Colonic mucosa (tissue), 4 donors: ENCODE data around the gene TET3. TPM values are rescaled to one million over a fixed set of nuclear protein-coding genes. Genes with fewer than 3 reads are reported as not detected.

Source experiments
- DNase-seq: peaks from one replicate; pipeline ENCODE4 v3.0.0-alpha.2; 2020
- H3K27ac ChIP-seq: fragments of 200-600 bp; one replicate; pipeline ENCODE4 v1.8.0; 2021
- H3K27me3 ChIP-seq: fragments of 200-600 bp; one replicate; pipeline ENCODE4 v1.8.0; 2021
- H3K36me3 ChIP-seq: fragments of 200-600 bp; one replicate; pipeline ENCODE4 v1.8.0; 2021
- H3K4me1 ChIP-seq: fragments of 200-600 bp; one replicate; pipeline ENCODE4 v1.8.0; 2021; ENCODE audit warnings: mild to moderate bottlenecking
- H3K4me3 ChIP-seq: fragments of 200-600 bp; one replicate; pipeline ENCODE4 v1.8.0; 2021
- H3K9ac ChIP-seq, 2 donors: one replicate each; pipeline ENCODE4 v1.7.0; 2013; ENCODE audit warnings: control low read depth in 2 of 2, low read depth in 2 of 2, low read length in 2 of 2
- H3K9me3 ChIP-seq: fragments of 200-600 bp; one replicate; pipeline ENCODE4 v1.8.0; 2021
- intact Hi-C: fragments of 100-400 bp; cut with DNase I; formaldehyde crosslinking; loops from one replicate; pipeline ENCODE4 v1.14.1; 2022
- total RNA-seq, 2 donors: library from RNA; stranded (reverse); fragmentation: NEBNext Ultra II Directional in 1 of 2; extraction: Animal tissue kit (Norgen Biotek cat#: 25700) in 1 of 2; gene quantifications; one replicate each; pipeline ENCODE4 v1.2.1, GENCODE V29; 2021
- TF ChIP-seq, protein P1 (sequence below): fragments of 200-600 bp; IDR thresholded peaks from one replicate; pipeline ENCODE4 v1.8.0; 2022; ENCODE audit warnings: antibody characterized with exemption, mild to moderate bottlenecking
- donor health status: healthy.
- donor health status: DM: no; HTN: no; CAD: no.
- donor health status: DM: no; HTN: no; CAD: no.

The TET3 gene
- total RNA-seq, 2 donors from 2014 or later, result 17.8 to 22.9 TPM

- H3K36me3 ChIP-seq, result no peaks in the 10 kb centered on the region
- TF ChIP-seq, protein P1, sequence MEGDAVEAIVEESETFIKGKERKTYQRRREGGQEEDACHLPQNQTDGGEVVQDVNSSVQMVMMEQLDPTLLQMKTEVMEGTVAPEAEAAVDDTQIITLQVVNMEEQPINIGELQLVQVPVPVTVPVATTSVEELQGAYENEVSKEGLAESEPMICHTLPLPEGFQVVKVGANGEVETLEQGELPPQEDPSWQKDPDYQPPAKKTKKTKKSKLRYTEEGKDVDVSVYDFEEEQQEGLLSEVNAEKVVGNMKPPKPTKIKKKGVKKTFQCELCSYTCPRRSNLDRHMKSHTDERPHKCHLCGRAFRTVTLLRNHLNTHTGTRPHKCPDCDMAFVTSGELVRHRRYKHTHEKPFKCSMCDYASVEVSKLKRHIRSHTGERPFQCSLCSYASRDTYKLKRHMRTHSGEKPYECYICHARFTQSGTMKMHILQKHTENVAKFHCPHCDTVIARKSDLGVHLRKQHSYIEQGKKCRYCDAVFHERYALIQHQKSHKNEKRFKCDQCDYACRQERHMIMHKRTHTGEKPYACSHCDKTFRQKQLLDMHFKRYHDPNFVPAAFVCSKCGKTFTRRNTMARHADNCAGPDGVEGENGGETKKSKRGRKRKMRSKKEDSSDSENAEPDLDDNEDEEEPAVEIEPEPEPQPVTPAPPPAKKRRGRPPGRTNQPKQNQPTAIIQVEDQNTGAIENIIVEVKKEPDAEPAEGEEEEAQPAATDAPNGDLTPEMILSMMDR, result no peak
- H3K4me3 ChIP-seq, result no peak overlapping the region
- no peaks in the 10 kb centered on the region for H3K4me1 ChIP-seq
- H3K9me3 ChIP-seq, result no peaks in the 10 kb centered on the region
- no peaks in the 10 kb centered on the region for H3K27me3 ChIP-seq
- DNase-seq, result no peak
- intact Hi-C loops, result no loop called here
- H3K9ac ChIP-seq, result no peak overlapping the region
- H3K27ac ChIP-seq, result no peak overlapping the region
Measured at GRCh38 chr2:73961823-73962615, 22.7 kb upstream of the TET3 start.

DNA sequence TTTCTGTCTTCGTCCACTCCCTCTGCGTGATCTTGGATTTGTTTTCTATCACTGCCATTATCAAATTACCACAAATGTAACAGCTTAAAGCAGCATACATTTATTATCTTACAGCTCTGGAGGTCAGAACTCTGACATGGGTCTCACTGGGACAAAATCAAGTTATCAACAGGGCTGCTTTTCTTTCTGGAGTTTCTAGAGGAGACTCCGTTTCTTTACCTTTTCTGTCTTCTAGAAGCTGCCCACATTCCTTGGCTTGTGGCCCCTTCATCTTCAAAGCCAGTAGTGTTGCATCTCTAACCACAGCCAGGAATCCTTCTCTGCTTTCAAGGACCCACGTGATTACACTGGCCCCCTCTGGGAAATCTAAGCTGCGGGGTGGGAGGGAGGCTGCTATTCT lies 21.9 kb upstream of the TET3 start:
- DNase-seq, result no peak
- TF ChIP-seq, protein P1, result no peak
- H3K9ac ChIP-seq, result no peak overlapping the region
- no peaks in the 10 kb centered on the region for H3K27me3 ChIP-seq
- H3K27ac ChIP-seq, result no peak overlapping the region
- no peaks in the 10 kb centered on the region for H3K9me3 ChIP-seq
- no peak overlapping the region for H3K4me3 ChIP-seq
- H3K36me3 ChIP-seq, result no peaks in the 10 kb centered on the region
- intact Hi-C loops, result no loop called here
- no peaks in the 10 kb centered on the region for H3K4me1 ChIP-seq

GRCh38 chr2:73963385-73964120 lies 21.2 kb upstream of the TET3 start:
- Histone ChIP-seq H3K4me1 (no peaks in the 10 kb centered on the region), H3K4me3 (no peak overlapping the region), H3K36me3 (no peaks in the 10 kb centered on the region), H3K9ac (no peak overlapping the region), H3K9me3 (no peaks in the 10 kb centered on the region), H3K27me3 (no peaks in the 10 kb centered on the region), H3K27ac (no peak overlapping the region)
- intact Hi-C loops, result no loop called here
- TF ChIP-seq, protein P1, result no peak
- no peak for DNase-seq

DNA sequence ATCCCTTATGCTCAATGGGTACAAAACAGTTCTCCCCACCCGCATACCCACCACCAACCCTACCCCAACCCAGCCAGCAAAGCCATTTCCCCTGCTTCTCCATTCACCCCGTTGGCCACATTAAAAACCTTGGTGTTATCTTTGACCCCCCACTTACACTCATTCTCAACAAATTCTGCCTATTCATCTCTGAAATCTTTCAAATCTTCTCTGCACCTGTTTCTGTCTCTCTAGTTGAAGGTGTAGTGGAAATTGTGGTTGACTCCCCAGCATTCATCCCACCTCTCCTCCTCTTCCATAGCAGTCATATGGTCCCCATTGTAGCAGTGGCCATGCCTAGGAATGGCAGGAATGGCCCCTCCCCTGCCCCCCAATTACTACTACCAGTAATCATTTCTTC lies 20.5 kb upstream of the TET3 start:
- no peak overlapping the region for H3K9ac ChIP-seq
- no peaks in the 10 kb centered on the region for H3K4me1 ChIP-seq
- no peak overlapping the region for H3K27ac ChIP-seq
- no peaks in the 10 kb centered on the region for H3K27me3 ChIP-seq
- H3K9me3 ChIP-seq, result no peaks in the 10 kb centered on the region
- DNase-seq, result no peak
- TF ChIP-seq, protein P1, result no peak
- intact Hi-C loops, result no loop called here
- H3K36me3 ChIP-seq, result no peaks in the 10 kb centered on the region
- no peak overlapping the region for H3K4me3 ChIP-seq

DNA sequence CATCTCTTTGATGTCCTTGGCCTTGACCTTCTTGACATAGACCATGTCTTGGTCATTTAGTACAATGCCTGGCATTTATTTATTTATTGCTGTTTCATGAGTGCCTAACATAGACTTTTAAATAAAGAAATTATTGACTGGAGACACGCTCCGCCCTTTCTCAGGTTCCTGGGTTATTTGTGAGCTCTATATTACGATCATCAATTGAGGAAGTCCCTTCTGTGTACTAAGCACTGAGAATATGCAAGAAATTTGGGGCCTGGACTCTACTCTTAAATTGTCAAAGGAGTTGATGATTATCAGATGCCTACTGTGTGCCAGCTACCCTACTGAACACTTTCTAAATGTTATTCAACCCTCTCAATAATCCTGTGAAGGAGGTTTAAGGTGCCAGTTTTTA lies 19.7 kb upstream of the TET3 start:
- no peak overlapping the region for H3K27ac ChIP-seq
- no peak overlapping the region for H3K9ac ChIP-seq
- TF ChIP-seq, protein P1, result no peak
- no peaks in the 10 kb centered on the region for H3K27me3 ChIP-seq
- no peaks in the 10 kb centered on the region for H3K9me3 ChIP-seq
- H3K36me3 ChIP-seq, result no peaks in the 10 kb centered on the region
- intact Hi-C loops, result no loop called here
- DNase-seq, result no peak
- no peaks in the 10 kb centered on the region for H3K4me1 ChIP-seq
- H3K4me3 ChIP-seq, result no peak overlapping the region
